ENCODE measurements around the gene ETV6. TPM values are rescaled to one million over a fixed set of nuclear protein-coding genes. Genes with fewer than 3 reads are reported as not detected.
A peak's percentile ranks its signal among the peaks of the same experiment; 100 is the strongest.

The ETV6 gene
- total and polyA plus RNA-seq, 9 of the 15 experiments (the other 6 are each of a cell fraction or from before 2014, with no cell fraction given) = 0.81 to 12.7 (median 4.1) TPM

DNA sequence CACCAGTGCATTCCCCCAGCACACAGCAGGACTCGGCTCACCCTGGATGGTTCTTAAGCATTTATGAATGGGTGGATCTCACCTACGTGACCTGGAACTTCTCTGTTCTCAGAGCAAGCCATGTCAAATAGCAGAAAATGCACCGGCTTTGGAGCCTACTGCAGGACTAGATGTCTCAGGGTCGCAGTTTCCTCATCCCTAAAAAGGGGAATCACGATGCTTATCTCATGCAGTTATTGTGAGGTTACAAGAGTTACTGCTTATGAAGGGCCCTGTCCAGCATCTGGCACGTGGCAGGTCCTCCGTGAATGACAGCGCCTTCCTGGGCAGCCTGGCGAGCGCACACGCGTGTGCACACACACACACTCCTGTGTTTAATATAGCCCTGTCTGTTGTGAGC lies 128.5 kb downstream of the ETV6 start:
- Histone ChIP-seq H3K79me2 (ENCODE audit: control insufficient read depth, insufficient read depth, low read length) (no peaks in the 10 kb centered on the region), H3K9me3 (replicated peaks; ENCODE audit: control insufficient read depth, insufficient read depth, low read depth, low read length) (no peaks in the 10 kb centered on the region), H3K27ac (ENCODE audit: extremely low read depth, low read depth, low read length) (no peak overlapping the region), H3K9me1 (ENCODE audit: control insufficient read depth, insufficient read depth, low read length) (no peaks in the 10 kb centered on the region), H3K4me2 (ENCODE audit: insufficient read depth, low read length) (no peak overlapping the region), H2AFZ (ENCODE audit: low read depth, low read length) (no peak overlapping the region), H3K4me1 (replicated peaks in 1 of 2; ENCODE audit: control insufficient read depth in 2 of 2, insufficient read depth in 2 of 2, low read length in 2 of 2) (peaks cover 0 to 3% of the 10 kb centered on the region in 2 experiments; a peak in 2 of 5 replicates), H3K9ac (ENCODE audit: insufficient read depth in 1 of 2, low read depth in 2 of 2, low read length in 2 of 2) (peak overlapping the region in 1 of 2 experiments; percentile 45; a peak in 1 of 4 replicates), H3K27me3 (ENCODE audit: control insufficient read depth in 2 of 2, insufficient read depth in 2 of 2, low read length in 2 of 2) (no peaks in the 10 kb centered on the region), H3K4me3 (no peak overlapping the region), H4K20me1 (replicated peaks; ENCODE audit: control insufficient read depth, insufficient read depth, low read length) (no peaks in the 10 kb centered on the region), H3K36me3 (ENCODE audit: control insufficient read depth, insufficient read depth, low read length) (no peaks in the 10 kb centered on the region)
- TF ChIP-seq CSDE1 (IDR thresholded peaks at IDR 0.05) = no peak
- TF ChIP-seq, protein P1, sequence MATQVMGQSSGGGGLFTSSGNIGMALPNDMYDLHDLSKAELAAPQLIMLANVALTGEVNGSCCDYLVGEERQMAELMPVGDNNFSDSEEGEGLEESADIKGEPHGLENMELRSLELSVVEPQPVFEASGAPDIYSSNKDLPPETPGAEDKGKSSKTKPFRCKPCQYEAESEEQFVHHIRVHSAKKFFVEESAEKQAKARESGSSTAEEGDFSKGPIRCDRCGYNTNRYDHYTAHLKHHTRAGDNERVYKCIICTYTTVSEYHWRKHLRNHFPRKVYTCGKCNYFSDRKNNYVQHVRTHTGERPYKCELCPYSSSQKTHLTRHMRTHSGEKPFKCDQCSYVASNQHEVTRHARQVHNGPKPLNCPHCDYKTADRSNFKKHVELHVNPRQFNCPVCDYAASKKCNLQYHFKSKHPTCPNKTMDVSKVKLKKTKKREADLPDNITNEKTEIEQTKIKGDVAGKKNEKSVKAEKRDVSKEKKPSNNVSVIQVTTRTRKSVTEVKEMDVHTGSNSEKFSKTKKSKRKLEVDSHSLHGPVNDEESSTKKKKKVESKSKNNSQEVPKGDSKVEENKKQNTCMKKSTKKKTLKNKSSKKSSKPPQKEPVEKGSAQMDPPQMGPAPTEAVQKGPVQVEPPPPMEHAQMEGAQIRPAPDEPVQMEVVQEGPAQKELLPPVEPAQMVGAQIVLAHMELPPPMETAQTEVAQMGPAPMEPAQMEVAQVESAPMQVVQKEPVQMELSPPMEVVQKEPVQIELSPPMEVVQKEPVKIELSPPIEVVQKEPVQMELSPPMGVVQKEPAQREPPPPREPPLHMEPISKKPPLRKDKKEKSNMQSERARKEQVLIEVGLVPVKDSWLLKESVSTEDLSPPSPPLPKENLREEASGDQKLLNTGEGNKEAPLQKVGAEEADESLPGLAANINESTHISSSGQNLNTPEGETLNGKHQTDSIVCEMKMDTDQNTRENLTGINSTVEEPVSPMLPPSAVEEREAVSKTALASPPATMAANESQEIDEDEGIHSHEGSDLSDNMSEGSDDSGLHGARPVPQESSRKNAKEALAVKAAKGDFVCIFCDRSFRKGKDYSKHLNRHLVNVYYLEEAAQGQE (IDR thresholded peaks at IDR 0.05; ENCODE audit: borderline replicate concordance) = peak; percentile 49; the same call in 1 of the 2 replicates
- TF ChIP-seq, protein P1 (CRISPR knock-in tag; IDR thresholded peaks at IDR 0.05; ENCODE audit: low read depth) = no peak
- ATAC-seq (no peak), FAIRE-seq (no peak), DNase-seq (ENCODE audit: extremely low read depth in 1 of 4, low spot score in 3 of 4) (no peak)
- in situ Hi-C loops (cut with MboI) = no loop called here
- WGBS (ENCODE audit: insufficient coverage, low coverage, missing lambda C conversion rate) = 70% methylated on average over 12 of the region's 12 CpGs
- CTCF ChIA-PET (ENCODE audit: low intra/inter-chr PET ratio) = no interaction called here
- intact Hi-C loops (cut with micrococcal nuclease) = no loop called here
- BruUV-seq (replicated peaks) = no TSS peak
- POLR2A ChIA-PET = no interaction called here
